Fibroblast of pulmonary artery (primary cell): Measurements from ENCODE around the gene M1AP.

Experiments
- DNase-seq: peaks from one replicate; pipeline ENCODE4 v3.0.0-alpha.2; 2010; ENCODE audit warnings: low read depth
- H3K4me3 ChIP-seq: replicated peaks from 2 replicates; pipeline ENCODE4 v1.5.1; 2011; ENCODE audit warnings: low read depth, mild to moderate bottlenecking, control low read depth, low read length, moderate library complexity
- TF ChIP-seq, protein P1 (sequence below): IDR thresholded peaks from 2 replicates; pipeline ENCODE4 v1.5.1; 2011; ENCODE audit warnings: mild to moderate bottlenecking, control low read depth, low read length, inconsistent platforms; ENCODE audit errors: missing control alignments

The M1AP gene

DNA sequence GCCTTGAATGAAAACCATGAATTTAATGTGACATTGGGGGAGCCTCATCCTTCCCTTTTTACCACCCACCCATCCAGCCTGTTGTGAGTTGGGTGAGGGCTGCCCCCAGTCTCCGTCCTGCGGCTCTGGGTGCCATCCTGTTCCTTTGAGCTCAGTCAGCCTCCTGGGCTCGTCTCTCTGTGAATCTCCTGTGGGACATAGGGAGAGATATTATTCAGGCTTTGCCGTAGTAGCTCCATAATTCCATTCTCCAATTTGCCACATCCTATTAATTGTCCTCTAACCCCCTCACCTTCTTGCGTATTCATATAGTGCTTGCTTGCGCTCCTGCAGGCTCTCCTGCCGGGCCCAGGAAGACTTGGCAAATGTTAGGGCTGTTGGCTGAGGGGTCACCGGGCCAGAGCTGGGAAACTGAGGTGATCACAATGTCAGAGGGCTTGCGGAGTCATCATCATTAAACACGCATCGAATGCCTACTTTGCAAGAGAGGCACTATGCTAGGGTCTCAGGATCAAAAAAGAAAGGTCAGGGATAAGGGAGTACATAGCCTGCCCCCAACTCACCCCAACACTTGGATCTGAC is 121.4 kb downstream of the M1AP start:
- no peak overlapping the region for H3K4me3 ChIP-seq
- no peak for DNase-seq
- TF ChIP-seq, protein P1, sequence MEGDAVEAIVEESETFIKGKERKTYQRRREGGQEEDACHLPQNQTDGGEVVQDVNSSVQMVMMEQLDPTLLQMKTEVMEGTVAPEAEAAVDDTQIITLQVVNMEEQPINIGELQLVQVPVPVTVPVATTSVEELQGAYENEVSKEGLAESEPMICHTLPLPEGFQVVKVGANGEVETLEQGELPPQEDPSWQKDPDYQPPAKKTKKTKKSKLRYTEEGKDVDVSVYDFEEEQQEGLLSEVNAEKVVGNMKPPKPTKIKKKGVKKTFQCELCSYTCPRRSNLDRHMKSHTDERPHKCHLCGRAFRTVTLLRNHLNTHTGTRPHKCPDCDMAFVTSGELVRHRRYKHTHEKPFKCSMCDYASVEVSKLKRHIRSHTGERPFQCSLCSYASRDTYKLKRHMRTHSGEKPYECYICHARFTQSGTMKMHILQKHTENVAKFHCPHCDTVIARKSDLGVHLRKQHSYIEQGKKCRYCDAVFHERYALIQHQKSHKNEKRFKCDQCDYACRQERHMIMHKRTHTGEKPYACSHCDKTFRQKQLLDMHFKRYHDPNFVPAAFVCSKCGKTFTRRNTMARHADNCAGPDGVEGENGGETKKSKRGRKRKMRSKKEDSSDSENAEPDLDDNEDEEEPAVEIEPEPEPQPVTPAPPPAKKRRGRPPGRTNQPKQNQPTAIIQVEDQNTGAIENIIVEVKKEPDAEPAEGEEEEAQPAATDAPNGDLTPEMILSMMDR = no peak

DNA sequence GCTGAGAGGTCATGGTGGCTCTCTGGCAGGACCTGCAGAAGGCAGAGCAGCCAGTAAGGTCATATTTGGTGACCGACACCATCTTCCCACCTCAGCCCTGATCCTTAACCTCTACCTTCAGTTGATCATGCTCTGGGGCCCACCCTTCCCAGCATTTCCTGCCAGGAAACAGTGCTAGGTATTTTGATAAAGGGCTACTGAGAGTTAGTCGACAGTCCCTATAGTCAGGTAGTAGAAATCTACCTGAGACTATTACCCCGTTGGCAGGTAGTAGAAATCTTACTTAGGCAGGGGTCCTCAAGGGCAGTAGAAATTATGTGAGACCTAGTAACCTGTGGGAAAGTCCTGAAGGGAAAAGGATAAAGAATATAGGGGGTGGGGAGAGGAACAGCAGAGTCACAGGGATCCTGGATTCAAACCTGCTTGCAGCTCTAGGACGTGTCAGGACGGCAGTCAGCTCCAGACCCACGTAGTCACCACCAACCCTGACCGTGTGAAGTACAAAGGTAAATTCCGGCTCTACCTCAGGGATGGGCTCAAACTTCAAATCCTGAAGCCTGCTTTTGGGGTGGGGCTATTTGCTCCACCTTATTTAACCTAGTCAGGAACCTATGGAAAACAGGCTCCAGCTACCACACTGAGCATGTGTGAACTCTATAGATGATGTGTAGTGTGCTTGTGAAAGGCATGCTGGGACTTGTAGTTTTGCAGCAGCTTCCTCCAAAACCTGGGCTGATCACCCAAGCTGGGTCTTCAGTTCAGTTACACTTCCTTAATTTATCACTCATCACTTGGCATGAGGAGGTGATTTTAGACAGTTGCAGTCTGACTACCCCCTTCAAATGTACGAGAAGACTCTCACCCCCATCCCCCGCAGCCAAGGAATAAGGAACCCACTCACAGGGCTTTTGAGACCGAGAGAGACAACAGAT is 122.1 kb downstream of the M1AP start, which contains the start of gene DQX1:
Gene DQX1, minus strand, starts transcription at position 515 of the 932 bp plus-strand sequence. Its CDS starts 502 bp downstream, at position 13.
- no peak for DNase-seq
- H3K4me3 ChIP-seq = no peak within 1 kb of the TSS
- TF ChIP-seq, protein P1 = no peak

DNA sequence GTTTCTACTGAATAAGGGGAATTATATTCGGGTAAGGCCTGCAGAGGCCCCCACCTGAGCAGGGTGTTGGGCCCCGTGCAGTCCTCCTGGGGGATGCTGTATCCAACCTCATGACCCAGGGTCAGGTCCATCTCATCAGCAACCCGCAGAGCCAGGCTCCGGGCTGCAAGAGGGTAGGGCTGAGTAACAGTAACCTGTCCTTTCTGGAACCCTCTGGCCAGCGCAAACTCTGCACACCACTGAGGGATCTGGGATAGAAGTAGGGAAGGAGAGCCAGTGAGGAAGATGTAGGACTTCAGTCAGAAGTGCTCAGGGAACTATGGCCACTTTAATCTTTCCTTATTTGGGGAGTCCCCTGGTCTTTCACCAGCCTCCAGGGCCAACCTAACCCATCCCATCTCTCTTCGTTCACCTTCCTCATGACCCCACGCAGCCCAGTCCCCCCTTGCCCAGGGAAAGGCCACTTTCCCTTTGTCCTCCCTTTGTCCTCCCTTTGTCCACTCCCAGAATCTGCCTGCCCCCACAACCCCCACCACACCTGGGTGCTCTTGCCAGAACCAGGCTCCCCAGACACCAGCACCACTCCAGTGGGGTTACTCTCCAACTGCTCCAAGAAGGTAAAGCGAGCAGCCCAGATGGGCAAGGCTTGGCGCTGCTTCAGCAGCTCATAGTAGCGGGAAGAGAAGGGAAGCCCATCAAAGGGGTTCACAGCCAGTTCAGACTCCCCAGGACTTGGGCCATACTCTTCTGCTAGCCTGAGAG is 123.0 kb downstream of the M1AP start:
- no peak for DNase-seq
- TF ChIP-seq, protein P1 = no peak
- no peak overlapping the region for H3K4me3 ChIP-seq

DNA sequence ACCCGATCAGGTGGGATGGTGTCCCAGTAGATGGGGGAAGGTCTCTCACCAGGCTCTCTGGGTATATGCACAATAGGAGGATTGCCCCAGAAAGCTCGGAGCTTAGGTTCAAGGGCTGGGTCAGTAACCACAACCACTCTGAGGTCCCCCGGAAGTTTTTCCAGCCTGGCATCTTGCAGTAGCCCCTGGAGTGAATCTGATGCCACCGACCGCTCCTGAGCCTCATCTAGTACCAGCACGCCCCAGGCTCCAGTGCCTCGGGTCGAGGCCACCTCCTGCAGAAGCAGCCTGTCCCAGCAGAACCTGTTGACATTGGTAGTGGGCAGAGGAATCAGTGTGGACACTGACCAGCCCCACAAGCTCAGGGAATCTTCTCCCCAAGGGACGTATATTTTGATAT is 124.1 kb downstream of the M1AP start:
- TF ChIP-seq, protein P1 = no peak

DNA sequence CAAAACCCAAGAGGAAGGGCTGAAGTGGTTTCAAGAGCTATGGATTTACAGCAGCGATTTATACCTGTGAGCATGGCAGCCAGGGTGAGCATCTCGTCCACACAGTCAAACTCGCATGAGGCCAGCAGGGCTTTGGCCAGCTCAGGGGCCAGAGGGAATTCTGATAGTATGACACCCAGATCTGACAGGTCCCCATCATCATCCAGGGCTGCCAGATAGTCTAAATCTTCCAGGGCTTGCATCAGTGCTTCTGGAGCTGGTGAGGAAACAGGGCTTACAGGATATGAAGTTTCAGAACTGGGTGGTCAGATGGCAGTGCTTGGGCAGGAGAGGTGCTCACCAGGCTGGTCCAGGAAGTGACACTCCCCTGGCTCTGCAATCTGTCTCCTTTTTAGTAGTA is 125.6 kb downstream of the M1AP start:
- DNase-seq = no peak
- TF ChIP-seq, protein P1 = no peak
- H3K4me3 ChIP-seq = no peak overlapping the region

More for the DNA sequence above, 124.1 kb downstream of the M1AP start:
- no peak for DNase-seq
- no peak overlapping the region for H3K4me3 ChIP-seq

DNA sequence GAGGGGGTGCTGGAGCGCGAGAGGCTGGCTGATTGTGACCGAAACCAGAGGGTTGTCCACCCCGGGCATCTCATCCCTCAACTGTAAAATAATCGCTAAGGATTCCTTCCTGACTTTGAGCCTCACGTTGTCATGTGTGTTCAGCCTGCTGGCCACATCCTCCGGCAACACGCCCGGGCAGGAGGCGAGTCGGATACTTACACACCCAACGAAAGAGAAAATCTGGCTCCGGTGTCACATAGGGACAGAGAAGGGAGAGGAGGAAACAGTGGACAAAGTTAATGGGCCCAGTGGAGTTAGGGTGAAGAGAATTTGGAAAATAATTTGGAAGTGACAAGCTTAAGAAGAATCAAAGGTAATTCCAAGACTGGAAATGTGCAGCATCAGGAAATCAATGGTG is 131.5 kb downstream of the M1AP start:
- no peak for DNase-seq
- H3K4me3 ChIP-seq = no peak overlapping the region
- TF ChIP-seq, protein P1 = no peak
